Measurements from ENCODE around the gene AMER2.

GRCh38 chr13:25151626-25152195 is 20.4 kb downstream of the AMER2 start:
- TF ChIP-seq EZH2phosphoT487 (IDR thresholded peaks at IDR 0.05; ENCODE audit: unreplicated experiment) (no peak), CTCF (conservative IDR thresholded peaks at IDR 0.05; ENCODE audit: low read depth in 2 of 2) (no peak), EZH2 (IDR thresholded peaks at IDR 0.05; ENCODE audit: low read depth, unreplicated experiment) (no peak), STAT1 (IDR thresholded peaks at IDR 0.05; ENCODE audit: unreplicated experiment) (no peak)

Measured in GM23338 (cell line).